GM18870 (cell line): ENCODE measurements around the gene DDN.
A peak's percentile ranks its signal among the peaks of the same experiment; 100 is the strongest.

Experiments
- ATAC-seq: cut with Tn5 transposase; IDR thresholded peaks from one replicate; pipeline ENCODE4 v1.9.1; 2021; ENCODE audit warnings: moderate library complexity; ENCODE audit not compliant: unreplicated experiment

Gene DDN

GRCh38 chr12:48969160-48969771 is 29.9 kb downstream of the DDN start:
- no peak for ATAC-seq

GRCh38 chr12:48968467-48968866 is 30.7 kb downstream of the DDN start:
- ATAC-seq: no peak

GRCh38 chr12:48967991-48968390 is 31.2 kb downstream of the DDN start:
- ATAC-seq: no peak

- ATAC-seq: no peak
Measured at GRCh38 chr12:48966177-48966895, 32.8 kb downstream of the DDN start.

- ATAC-seq: no peak
Measured at GRCh38 chr12:48965298-48965838, 33.8 kb downstream of the DDN start.

- no peak for ATAC-seq
Measured at GRCh38 chr12:48961801-48962200, 37.4 kb downstream of the DDN start.

- no peak for ATAC-seq
Measured at GRCh38 chr12:48961331-48961730, 37.8 kb downstream of the DDN start.

- ATAC-seq: no peak
Measured at GRCh38 chr12:48960834-48961233, 38.3 kb downstream of the DDN start.

GRCh38 chr12:48958049-48958388 is 41.2 kb downstream of the DDN start:
- ATAC-seq: no peak

GRCh38 chr12:48957141-48958048 is 41.8 kb downstream of the DDN start, which contains the start of gene ARF3:
TSS of gene ARF3 (minus strand) at chr12:48957487. CDS start at chr12:48941095, 16,392 bp downstream.
- ATAC-seq: peak; percentile 52

- ATAC-seq: no peak
Measured at GRCh38 chr12:48956279-48957140, 42.7 kb downstream of the DDN start.

- ATAC-seq: no peak
Measured at GRCh38 chr12:48954841-48955501, 44.2 kb downstream of the DDN start.

GRCh38 chr12:48954061-48954460 is 45.1 kb downstream of the DDN start:
- ATAC-seq: no peak

- ATAC-seq: no peak
Measured at GRCh38 chr12:48952691-48953090, 46.5 kb downstream of the DDN start.

- no peak for ATAC-seq
Measured at GRCh38 chr12:48947727-48948126, 51.4 kb downstream of the DDN start.

GRCh38 chr12:48946943-48947342 is 52.2 kb downstream of the DDN start:
- ATAC-seq: no peak

- ATAC-seq: no peak
Measured at GRCh38 chr12:48946205-48946604, 53.0 kb downstream of the DDN start.
